H1 (cell line): ENCODE measurements around the gene GTSF1L. TPM values are rescaled to one million over a fixed set of nuclear protein-coding genes. Genes with fewer than 3 reads are reported as not detected.

Experiments
- CTCF ChIA-PET: fragments of 300-600 bp; sonication (Branson Sonifier 250); formaldehyde crosslinking; loops from one replicate; lab custom pipeline; 2021; ENCODE audit not compliant: partially characterized antibody; lab: Charles Lee
- POLR2A ChIA-PET: fragments of 300-600 bp; sonication (Branson Sonifier 250); formaldehyde crosslinking; loops from one replicate; lab custom pipeline; 2021; ENCODE audit warnings: inconsistent platforms; ENCODE audit not compliant: partially characterized antibody; lab: Charles Lee
- DNase-seq, 2 experiments: peaks; one replicate each; pipeline versions ENCODE4 v3.0.0 to v3.0.0-alpha.2; 2010 to 2022; ENCODE audit warnings: low spot score in 2 of 2, low read depth in 1 of 2, mixed read lengths in 1 of 2
- FAIRE-seq: peaks from 2 replicates; lab custom pipeline; 2011; peaks lifted over from hg19 to GRCh38; lab: Jason Lieb, UNC
- H2AFZ ChIP-seq: 2 replicates; pipeline ENCODE4 v1.8.1; 2012; ENCODE audit warnings: low read length, inconsistent platforms
- H2AK5ac ChIP-seq: 2 replicates; pipeline ENCODE4 v1.6.1; 2013; ENCODE audit warnings: low read depth, low read length
- H2BK120ac ChIP-seq: replicated peaks from 2 replicates; pipeline ENCODE3; 2013; ENCODE audit warnings: low read depth, low read length, inconsistent platforms
- H2BK12ac ChIP-seq: 2 replicates; pipeline ENCODE4 v1.6.1; 2013; ENCODE audit warnings: low read depth, low read length
- H2BK15ac ChIP-seq: 2 replicates; pipeline ENCODE4 v1.6.1; 2013; ENCODE audit warnings: low read length
- H2BK20ac ChIP-seq: 2 replicates; pipeline ENCODE4 v1.6.1; 2013; ENCODE audit warnings: low read length
- H2BK5ac ChIP-seq: 2 replicates; pipeline ENCODE4 v1.6.1; 2013; ENCODE audit warnings: low read depth, low read length
- H3K14ac ChIP-seq: 2 replicates; pipeline ENCODE4 v1.6.1; 2013; ENCODE audit warnings: inconsistent platforms; ENCODE audit not compliant: insufficient read length
- H3K18ac ChIP-seq: 2 replicates; pipeline ENCODE4 v1.6.1; 2013; ENCODE audit warnings: low read length; ENCODE audit errors: extremely low read depth
- H3K23ac ChIP-seq: 2 replicates; pipeline ENCODE4 v1.6.1; 2013; ENCODE audit warnings: inconsistent platforms; ENCODE audit not compliant: insufficient read length
- H3K23me2 ChIP-seq: 2 replicates; pipeline ENCODE4 v1.6.1; 2013; ENCODE audit warnings: low read depth, low read length
- H3K27ac ChIP-seq: 2 replicates; pipeline ENCODE4 v1.6.1; 2011; ENCODE audit warnings: low read depth, low read length, inconsistent platforms
- H3K27me3 ChIP-seq, 4 experiments: replicated peaks in 1 of 4; 1 replicate in 1 of 4; 2 replicates in 3 of 4; pipeline versions ENCODE4 v1.6.1 to v1.8.1; 2011 to 2013; ENCODE audit warnings: low read length in 3 of 4, mild to moderate bottlenecking in 3 of 4, inconsistent platforms in 2 of 4, mixed read lengths in 2 of 4, moderate library complexity in 1 of 4; ENCODE audit not compliant: control insufficient read depth in 3 of 4, insufficient read depth in 3 of 4; ENCODE audit errors: extremely low read depth in 1 of 4
- H3K36me3 ChIP-seq, 4 experiments: 2 replicates each; pipeline versions ENCODE4 v1.6.1 to v1.8.1; 2011 to 2013; ENCODE audit warnings: mild to moderate bottlenecking in 4 of 4, low read length in 3 of 4, moderate library complexity in 2 of 4, control low read depth in 1 of 4, inconsistent platforms in 1 of 4; ENCODE audit not compliant: insufficient read depth in 4 of 4, control insufficient read depth in 2 of 4
- H3K4ac ChIP-seq: replicated peaks from 2 replicates; pipeline ENCODE3; 2013; ENCODE audit warnings: low read length, low read depth, mixed read lengths, inconsistent platforms; ENCODE audit not compliant: insufficient read length
- H3K4me1 ChIP-seq, 4 experiments: replicated peaks in 1 of 4; 1 replicate in 1 of 4; 2 replicates in 3 of 4; pipeline versions ENCODE4 v1.6.1 to v1.8.1; 2011 to 2013; ENCODE audit warnings: low read length in 3 of 4, inconsistent platforms in 2 of 4, mixed read lengths in 1 of 4; ENCODE audit not compliant: insufficient read depth in 4 of 4, control insufficient read depth in 3 of 4
- H3K4me2 ChIP-seq, 2 experiments: 2 replicates each; pipeline versions ENCODE4 v1.6.1 to v1.8.1; 2011 to 2013; ENCODE audit warnings: low read depth in 2 of 2, low read length in 2 of 2, control low read depth in 1 of 2, inconsistent platforms in 1 of 2, mild to moderate bottlenecking in 1 of 2; ENCODE audit not compliant: insufficient read depth in 1 of 2
- H3K4me3 ChIP-seq, 4 experiments: fragments of 200-600, 300-600 bp in 1 of 4; sonication (generic), shearing (Covaris generic), sonication (Bioruptor Twin) in 1 of 4; 2 replicates each; pipeline versions ENCODE4 v1.5.1 to v1.8.1; 2011 to 2016; ENCODE audit warnings: low read length in 4 of 4, low read depth in 3 of 4, control low read depth in 2 of 4, inconsistent platforms in 2 of 4, mild to moderate bottlenecking in 2 of 4, mixed read lengths in 1 of 4, moderate library complexity in 1 of 4; ENCODE audit not compliant: insufficient read depth in 2 of 4; ENCODE audit errors: extremely low read depth in 1 of 4
- H3K56ac ChIP-seq: replicated peaks from 2 replicates; pipeline ENCODE3; 2013; ENCODE audit warnings: low read depth, mild to moderate bottlenecking, mixed read lengths, low read length, inconsistent platforms; ENCODE audit not compliant: insufficient read length
- H3K79me1 ChIP-seq: 2 replicates; pipeline ENCODE4 v1.6.1; 2013; ENCODE audit warnings: low read depth, low read length, control low read depth
- H3K79me2 ChIP-seq, 2 experiments: 2 replicates each; pipeline versions ENCODE4 v1.6.1 to v1.8.1; 2012 to 2013; ENCODE audit warnings: low read length in 2 of 2, mild to moderate bottlenecking in 2 of 2, inconsistent platforms in 1 of 2; ENCODE audit not compliant: insufficient read depth in 2 of 2, control insufficient read depth in 1 of 2
- H3K9ac ChIP-seq, 4 experiments: replicated peaks in 1 of 4; 1 replicate in 1 of 4; 2 replicates in 3 of 4; pipeline versions ENCODE4 v1.6.1 to v1.8.1; 2011 to 2013; ENCODE audit warnings: low read depth in 3 of 4, low read length in 3 of 4, control low read depth in 2 of 4, mild to moderate bottlenecking in 2 of 4, moderate library complexity in 2 of 4, inconsistent platforms in 1 of 4; ENCODE audit errors: extremely low read depth in 1 of 4
- H3K9me3 ChIP-seq, 2 experiments: 2 replicates each; pipeline versions ENCODE4 v1.6.1 to v1.8.1; 2012 to 2013; ENCODE audit warnings: mild to moderate bottlenecking in 2 of 2, moderate library complexity in 2 of 2, control low read depth in 1 of 2, inconsistent platforms in 1 of 2, low read depth in 1 of 2, low read length in 1 of 2, mixed read lengths in 1 of 2; ENCODE audit not compliant: insufficient read depth in 2 of 2
- H4K20me1 ChIP-seq, 2 experiments: replicated peaks in 1 of 2; 2 replicates each; pipeline versions ENCODE3 to v1.8.1; 2011 to 2013; ENCODE audit warnings: inconsistent platforms in 2 of 2, low read length in 2 of 2, mild to moderate bottlenecking in 1 of 2; ENCODE audit not compliant: insufficient read depth in 2 of 2, control insufficient read depth in 1 of 2
- H4K5ac ChIP-seq: 2 replicates; pipeline ENCODE4 v1.6.1; 2013; ENCODE audit warnings: low read length, low read depth, mixed read lengths, inconsistent platforms; ENCODE audit not compliant: insufficient read length
- H4K8ac ChIP-seq: 2 replicates; pipeline ENCODE4 v1.8.0; 2013; ENCODE audit warnings: mild to moderate bottlenecking, moderate library complexity, low read length, inconsistent platforms; ENCODE audit not compliant: insufficient read depth; ENCODE audit errors: extremely low read depth
- H4K91ac ChIP-seq: replicated peaks from 2 replicates; pipeline ENCODE3; 2013; ENCODE audit warnings: low read length, mixed read lengths, inconsistent platforms; ENCODE audit not compliant: insufficient read length
- ASH2L ChIP-seq: fragments of 200-600, 300-600 bp; sonication (generic); IDR thresholded peaks from one replicate; pipeline ENCODE4 v1.7.1; 2017; ENCODE audit warnings: low read length
- CHD2 ChIP-seq: IDR thresholded peaks from 2 replicates; pipeline ENCODE4 v1.6.1; 2012; ENCODE audit warnings: low read length, improper control_type of control experiment
- GABPA ChIP-seq: IDR thresholded peaks from 2 replicates; pipeline ENCODE4 v1.6.1; 2011; ENCODE audit warnings: mild to moderate bottlenecking, low read length, moderate library complexity, borderline replicate concordance; ENCODE audit not compliant: insufficient read depth
- PHF8 ChIP-seq: fragments of 200-600 bp; sonication (generic); conservative IDR thresholded peaks from 2 replicates; pipeline ENCODE4 v1.7.1; 2012; ENCODE audit warnings: low read depth, mild to moderate bottlenecking, inconsistent platforms, low read length, moderate library complexity
- RAD21 ChIP-seq, 2 experiments: IDR thresholded peaks in 1 of 2; conservative IDR thresholded peaks in 1 of 2; 2 replicates each; pipeline ENCODE4 v1.6.1; 2011; ENCODE audit warnings: low read depth in 2 of 2, low read length in 2 of 2, improper control_type of control experiment in 1 of 2, inconsistent platforms in 1 of 2, mild to moderate bottlenecking in 1 of 2, moderate library complexity in 1 of 2
- WGBS, 2 experiments: shearing (Covaris generic) in 1 of 2; methylation state at CpG; one replicate each; pipeline versions ENCODE4 v1.1.6 to v1.1.7; 2013 to 2015; ENCODE audit warnings: low lambda C conversion rate in 2 of 2, mixed read lengths in 2 of 2, inconsistent platforms in 1 of 2, low coverage in 1 of 2, missing lambda C conversion rate in 1 of 2; ENCODE audit not compliant: insufficient replicate concordance in 2 of 2, insufficient coverage in 1 of 2, insufficient read length in 1 of 2; ENCODE audit errors: extremely low coverage in 1 of 2, missing lambda C conversion rate in 1 of 2; 5-methylcytosine and 5-hydroxymethylcytosine counted together
- polyA plus RNA-seq, 7 experiments: library from polyadenylated mRNA; depleted of rRNA in 3 of 7; stranded (reverse) in 5 of 7; unstranded in 2 of 7; fragments of >200 nt in 5 of 7; fragments of 200-250 nt in 2 of 7; gene quantifications; 1 replicate in 5 of 7; 2 replicates in 1 of 7; 4 replicates in 1 of 7; pipeline versions ENCODE4 v1.2.1 to v1.2.3, GENCODE V29; 2011 to 2013; ENCODE audit warnings: missing spikeins in 2 of 7, mixed read lengths in 2 of 7
- total RNA-seq: library from RNA; stranded (reverse); fragmentation: NEBNext Ultra II Directional; extraction: Animal tissue kit (Norgen Biotek cat#: 25700); gene quantifications from 2 replicates; pipeline ENCODE4 v1.2.1, GENCODE V29; 2021

The GTSF1L gene
- total and polyA plus RNA-seq, 2 of the 8 experiments (the other 6 are each of a cell fraction or from before 2014, with no cell fraction given), result not detected

DNA sequence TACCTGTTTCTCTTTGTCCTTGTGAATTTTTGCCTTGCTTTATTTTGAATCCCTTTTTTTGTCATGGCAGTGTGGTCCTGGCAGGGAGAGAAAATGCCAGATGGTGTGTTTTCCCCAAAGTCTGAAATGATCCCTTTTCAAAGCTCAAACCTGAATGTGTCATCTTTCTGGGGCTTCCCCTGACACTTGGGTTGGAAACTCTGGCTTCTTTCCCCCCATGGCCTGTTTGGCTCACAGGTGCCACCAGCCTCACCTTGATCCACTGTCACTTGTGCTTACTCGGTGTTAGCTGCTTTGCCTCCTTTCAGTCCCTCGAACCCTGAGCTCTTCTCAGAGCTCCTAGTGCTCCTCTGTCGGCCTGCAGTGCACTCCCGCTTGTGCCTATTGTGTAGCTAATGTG, 37.6 kb downstream of the GTSF1L start:
- no peak overlapping the region for H2BK15ac ChIP-seq
- H3K4ac ChIP-seq, result no peak overlapping the region
- no peaks in the 10 kb centered on the region for H3K23me2 ChIP-seq
- no peak overlapping the region for H2BK120ac ChIP-seq
- H3K18ac ChIP-seq, result no peak overlapping the region
- no peak overlapping the region for H4K91ac ChIP-seq
- H3K4me2 ChIP-seq, result no peak overlapping the region
- H3K4me1 ChIP-seq, result peaks cover 0 to 2% (median 0%) of the 10 kb centered on the region in 4 experiments; a peak in 1 of 7 replicates
- DNase-seq, result no peak
- no peak overlapping the region for H3K14ac ChIP-seq
- 75% methylated on average over 4 of the region's 4 CpGs; no CpG with 5 or more reads in 1 of the 2 experiments for WGBS, 2 experiments
- H3K56ac ChIP-seq, result no peak overlapping the region
- no peak overlapping the region for H2BK5ac ChIP-seq
- H4K20me1 ChIP-seq, result peaks cover 2 to 3% of the 10 kb centered on the region in 2 experiments
- TF ChIP-seq PHF8 (no peak), RAD21 (IDR thresholded peaks at IDR 0.05 in 1 of 2, conservative IDR thresholded peaks at IDR 0.05 in 1 of 2; ENCODE audit: low read depth in 2 of 2, low read length in 2 of 2) (no peak), ASH2L (no peak), CHD2 (no peak), GABPA (no peak)
- no peak overlapping the region for H2BK12ac ChIP-seq
- H3K79me1 ChIP-seq, result no peaks in the 10 kb centered on the region
- H3K23ac ChIP-seq, result no peak overlapping the region
- H2BK20ac ChIP-seq, result no peak overlapping the region
- CTCF ChIA-PET, result interaction anchor here (0.5 to 6.4 kb wide), 5 partner anchors 21 to 389 kb away, joined by 3 to 49 read pairs (median 3); partner anchors contain the start of gene IFT52
- H3K9me3 ChIP-seq, result no peaks in the 10 kb centered on the region
- no peak overlapping the region for H4K5ac ChIP-seq
- no peak overlapping the region for H2AFZ ChIP-seq
- H2AK5ac ChIP-seq, result no peak overlapping the region
- H3K27me3 ChIP-seq, result no peaks in the 10 kb centered on the region
- H4K8ac ChIP-seq, result no peak overlapping the region
- H3K79me2 ChIP-seq, result no peaks in the 10 kb centered on the region
- no peak overlapping the region for H3K27ac ChIP-seq
- POLR2A ChIA-PET, result interaction anchor here (0.8 to 1.8 kb wide), 5 partner anchors 12 to 232 kb away, joined by 3 to 5 read pairs (median 4); partner anchors contain the start of genes MYBL2 and SRSF6
- no peak overlapping the region for H3K4me3 ChIP-seq
- H3K36me3 ChIP-seq, result peaks cover 3 to 45% (median 29%) of the 10 kb centered on the region in 4 experiments; a peak in 7 of 8 replicates
- FAIRE-seq, result no peak
- no peak overlapping the region for H3K9ac ChIP-seq
